OCI-LY1 (cell line): ENCODE results near the gene NPAS1.
A peak's percentile ranks its signal among the peaks of the same experiment; 100 is the strongest.

Experiments
- H2AFZ ChIP-seq: fragments of 200-600 bp; sonication (generic), shearing (Covaris generic); 2 replicates; pipeline ENCODE4 v1.6.0; 2014; ENCODE audit warnings: antibody characterized with exemption, mild to moderate bottlenecking, low read length
- H3F3A ChIP-seq: fragments of 200-600 bp; sonication (generic), shearing (Covaris generic); 2 replicates; pipeline ENCODE4 v1.6.0; 2014; ENCODE audit warnings: mild to moderate bottlenecking, antibody characterized with exemption, low read length, moderate library complexity; ENCODE audit not compliant: insufficient read depth
- H3K27ac ChIP-seq: fragments of 200-600 bp; sonication (generic); 2 replicates; pipeline ENCODE4 v1.5.1; 2014; ENCODE audit warnings: low read length, mixed run types, mild to moderate bottlenecking, low read depth; ENCODE audit not compliant: poor library complexity, severe bottlenecking
- H3K27me3 ChIP-seq: fragments of 200-600 bp; sonication (generic); 2 replicates; pipeline ENCODE4 v1.6.0; 2014; ENCODE audit warnings: antibody characterized with exemption, mild to moderate bottlenecking, low read length, moderate library complexity; ENCODE audit not compliant: insufficient read depth
- H3K36me3 ChIP-seq: fragments of 200-600 bp; sonication (generic); 2 replicates; pipeline ENCODE4 v1.6.1; 2014; ENCODE audit warnings: mild to moderate bottlenecking, antibody characterized with exemption, low read length, moderate library complexity, mixed read lengths; ENCODE audit not compliant: insufficient read depth
- H3K4me1 ChIP-seq: fragments of 200-600 bp; sonication (generic); 2 replicates; pipeline ENCODE4 v1.5.1; 2014; ENCODE audit warnings: mild to moderate bottlenecking, low read length, moderate library complexity; ENCODE audit not compliant: insufficient read depth, severe bottlenecking
- H3K4me2 ChIP-seq: fragments of 200-600 bp; sonication (generic), shearing (Covaris generic); 2 replicates; pipeline ENCODE4 v1.6.1; 2014; ENCODE audit warnings: low read length
- H3K4me3 ChIP-seq: fragments of 200-600 bp; sonication (generic); 2 replicates; pipeline ENCODE4 v1.5.1; 2014; ENCODE audit warnings: low read length, low read depth, mild to moderate bottlenecking, mixed read lengths; ENCODE audit not compliant: poor library complexity, severe bottlenecking
- H3K79me2 ChIP-seq: fragments of 200-600 bp; shearing (Covaris generic); 2 replicates; pipeline ENCODE4 v1.6.1; 2016; ENCODE audit warnings: mixed run types, low read length, mixed read lengths; ENCODE audit not compliant: insufficient read depth
- H3K9ac ChIP-seq: fragments of 200-600 bp; sonication (generic), shearing (Covaris generic); 2 replicates; pipeline ENCODE4 v1.6.1; 2014; ENCODE audit warnings: mild to moderate bottlenecking, low read length, mixed read lengths
- H3K9me2 ChIP-seq: fragments of 200-600 bp; sonication (generic), shearing (Covaris generic); 2 replicates; pipeline ENCODE4 v1.6.1; 2014; ENCODE audit warnings: low read depth, mild to moderate bottlenecking, low read length, mixed read lengths
- H3K9me3 ChIP-seq: fragments of 200-600 bp; shearing (Covaris generic); 2 replicates; pipeline ENCODE4 v1.6.1; 2014; ENCODE audit warnings: low read length, mixed read lengths
- H4K20me1 ChIP-seq: fragments of 200-600 bp; sonication (generic), shearing (Covaris generic); 2 replicates; pipeline ENCODE4 v1.6.0; 2016; ENCODE audit warnings: mild to moderate bottlenecking, low read length; ENCODE audit not compliant: insufficient read depth
- EZH2 ChIP-seq: fragments of 200-600 bp; sonication (generic), shearing (Covaris generic); IDR thresholded peaks from 2 replicates; pipeline ENCODE4 v1.8.0; 2017; ENCODE audit warnings: borderline replicate concordance, mixed run types, mild to moderate bottlenecking, antibody characterized with exemption, low read length, moderate library complexity, mixed read lengths
- TF ChIP-seq, protein P1 (sequence below): fragments of 200-600 bp; sonication (generic), shearing (Covaris generic); IDR thresholded peaks from 2 replicates; pipeline ENCODE4 v1.5.1; 2017; ENCODE audit warnings: mild to moderate bottlenecking, antibody characterized with exemption, low read length, moderate library complexity, mixed read lengths

The NPAS1 gene

DNA sequence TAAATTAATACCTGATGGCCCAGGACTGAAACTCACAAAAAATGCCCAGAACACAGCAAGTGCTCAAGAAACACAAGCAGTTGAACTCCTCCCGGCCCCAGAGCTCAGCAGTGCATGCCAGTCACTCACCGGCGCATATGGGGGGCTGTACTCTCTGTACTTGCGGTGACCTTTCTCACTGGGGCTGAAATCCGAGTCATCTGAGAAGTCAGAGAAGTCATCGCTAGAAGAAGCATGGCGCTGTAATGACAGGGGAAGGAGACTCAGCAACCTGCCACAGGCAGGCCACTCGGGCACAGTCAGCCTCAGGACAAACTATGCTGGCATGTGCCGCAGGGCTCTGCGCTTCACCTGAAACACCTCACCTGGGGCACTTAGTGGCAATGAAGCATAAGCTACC lies 74.2 kb downstream of the NPAS1 start:
- H3K79me2 ChIP-seq = peaks cover 40% of the 10 kb centered on the region
- TF ChIP-seq, protein P1, sequence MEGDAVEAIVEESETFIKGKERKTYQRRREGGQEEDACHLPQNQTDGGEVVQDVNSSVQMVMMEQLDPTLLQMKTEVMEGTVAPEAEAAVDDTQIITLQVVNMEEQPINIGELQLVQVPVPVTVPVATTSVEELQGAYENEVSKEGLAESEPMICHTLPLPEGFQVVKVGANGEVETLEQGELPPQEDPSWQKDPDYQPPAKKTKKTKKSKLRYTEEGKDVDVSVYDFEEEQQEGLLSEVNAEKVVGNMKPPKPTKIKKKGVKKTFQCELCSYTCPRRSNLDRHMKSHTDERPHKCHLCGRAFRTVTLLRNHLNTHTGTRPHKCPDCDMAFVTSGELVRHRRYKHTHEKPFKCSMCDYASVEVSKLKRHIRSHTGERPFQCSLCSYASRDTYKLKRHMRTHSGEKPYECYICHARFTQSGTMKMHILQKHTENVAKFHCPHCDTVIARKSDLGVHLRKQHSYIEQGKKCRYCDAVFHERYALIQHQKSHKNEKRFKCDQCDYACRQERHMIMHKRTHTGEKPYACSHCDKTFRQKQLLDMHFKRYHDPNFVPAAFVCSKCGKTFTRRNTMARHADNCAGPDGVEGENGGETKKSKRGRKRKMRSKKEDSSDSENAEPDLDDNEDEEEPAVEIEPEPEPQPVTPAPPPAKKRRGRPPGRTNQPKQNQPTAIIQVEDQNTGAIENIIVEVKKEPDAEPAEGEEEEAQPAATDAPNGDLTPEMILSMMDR = no peak
- TF ChIP-seq EZH2 = no peak
- peaks cover 30% of the 10 kb centered on the region for H3K4me1 ChIP-seq
- no peaks in the 10 kb centered on the region for H3F3A ChIP-seq
- H3K4me3 ChIP-seq = no peak overlapping the region
- H4K20me1 ChIP-seq = 0 out of 2 replicates have a peak, but pooled peaks cover 3% of the 10 kb centered on the region
- H2AFZ ChIP-seq = no peak overlapping the region
- peaks cover 79% of the 10 kb centered on the region for H3K36me3 ChIP-seq
- no peaks in the 10 kb centered on the region for H3K27me3 ChIP-seq
- no peaks in the 10 kb centered on the region for H3K9me2 ChIP-seq
- H3K9ac ChIP-seq = no peak overlapping the region
- no peaks in the 10 kb centered on the region for H3K9me3 ChIP-seq
- H3K27ac ChIP-seq = peak overlapping the region; percentile 24
- H3K4me2 ChIP-seq = peak overlapping the region; percentile 21; the same call in 1 of the 2 replicates

DNA sequence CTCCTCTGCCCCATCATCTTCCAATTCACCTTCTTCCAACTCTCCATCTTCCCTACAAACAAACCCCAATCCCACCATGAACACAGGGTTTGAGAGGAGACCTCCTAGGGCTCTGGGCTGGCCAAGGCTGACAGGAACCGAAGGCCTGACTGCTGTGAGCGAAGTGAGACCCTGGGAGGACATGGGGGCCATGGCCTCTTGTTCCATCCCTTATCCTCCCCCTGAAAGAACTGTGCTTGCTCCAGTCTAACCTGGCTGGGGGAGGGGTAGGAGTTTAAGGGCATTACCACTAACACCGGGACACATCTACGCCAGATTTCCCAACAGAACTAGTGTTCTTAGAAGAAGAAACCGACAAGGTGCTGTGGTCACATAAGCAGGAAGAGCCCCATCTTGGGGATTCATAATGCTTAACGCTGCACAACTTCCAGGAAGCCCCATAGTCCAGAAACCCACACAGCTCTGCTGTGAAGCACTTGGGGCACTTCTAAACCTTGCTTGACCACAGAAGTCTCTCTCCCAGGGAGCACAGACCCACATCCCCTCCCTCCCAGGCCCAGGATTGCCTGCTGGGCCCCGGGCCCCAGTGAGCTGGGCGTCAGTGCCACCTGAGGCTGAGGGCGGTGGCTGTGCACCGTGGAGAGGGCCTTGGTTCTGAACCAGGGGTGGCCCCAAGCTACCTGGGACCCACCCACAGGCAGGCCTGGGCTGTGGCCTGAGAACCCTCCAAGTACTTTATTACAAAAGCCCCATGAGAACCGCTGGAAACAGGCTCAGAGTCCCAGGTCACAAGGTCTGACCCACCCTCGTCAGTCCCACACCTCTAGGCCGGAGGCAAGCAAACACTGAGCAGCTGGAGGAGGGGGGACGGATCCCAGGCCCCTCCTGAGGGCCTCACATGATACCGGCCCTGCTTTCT lies 75.2 kb downstream of the NPAS1 start:
- peaks cover 50% of the 10 kb centered on the region for H3K79me2 ChIP-seq
- H2AFZ ChIP-seq = no peak overlapping the region
- no peaks in the 10 kb centered on the region for H3K9me3 ChIP-seq
- TF ChIP-seq, protein P1 = no peak
- TF ChIP-seq EZH2 = no peak
- no peak overlapping the region; the same call in 1 of the 2 replicates for H3K9ac ChIP-seq
- 0 out of 2 replicates have a peak, but pooled peaks cover 3% of the 10 kb centered on the region for H4K20me1 ChIP-seq
- H3K27ac ChIP-seq = peak overlapping the region; percentile 24
- no peaks in the 10 kb centered on the region for H3K9me2 ChIP-seq
- H3F3A ChIP-seq = no peaks in the 10 kb centered on the region
- peaks cover 30% of the 10 kb centered on the region for H3K4me1 ChIP-seq
- H3K27me3 ChIP-seq = no peaks in the 10 kb centered on the region
- H3K36me3 ChIP-seq = peaks cover 70% of the 10 kb centered on the region
- peak overlapping the region; percentile 21; the same call in 1 of the 2 replicates for H3K4me2 ChIP-seq
- no peak overlapping the region for H3K4me3 ChIP-seq
